HG02938 (cell line): ENCODE data around the gene MAGI2.

ENCODE experiments used
- ATAC-seq: cut with Tn5 transposase; IDR thresholded peaks from one replicate; pipeline ENCODE4 v1.9.1; 2021; ENCODE audit warnings: mild to moderate bottlenecking, moderate library complexity; ENCODE audit not compliant: unreplicated experiment

Gene MAGI2

DNA sequence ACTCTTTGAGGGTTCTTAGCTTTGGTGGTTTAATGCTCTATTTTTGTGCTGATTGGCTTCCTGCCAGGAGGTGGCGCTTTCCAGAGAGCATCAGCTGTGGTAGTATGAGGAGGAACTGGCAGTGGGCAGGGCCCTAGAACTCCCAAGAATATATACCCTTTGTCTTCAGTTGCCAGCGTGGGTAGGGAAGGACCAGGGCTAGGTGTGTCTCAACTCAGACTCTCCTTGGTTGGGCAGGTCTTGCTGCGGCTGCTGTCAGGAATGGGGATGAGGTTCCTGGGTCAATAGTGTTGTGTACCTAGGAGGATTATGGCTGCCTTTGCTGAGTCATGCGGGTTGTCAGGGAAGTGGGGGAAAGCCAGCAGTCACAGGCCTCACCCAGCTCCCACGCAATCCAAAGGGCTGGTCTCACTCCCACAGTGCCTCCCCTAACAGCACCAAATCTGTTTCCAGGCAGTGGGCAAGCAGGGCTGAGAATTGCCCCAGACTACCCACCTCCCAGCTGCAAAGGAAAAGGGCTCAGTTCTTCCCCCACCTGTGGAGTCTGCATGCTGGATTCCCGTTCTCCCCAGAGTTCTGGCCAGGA, 1463.4 kb downstream of the MAGI2 start:
- ATAC-seq: no peak

- ATAC-seq: no peak
Measured at GRCh38 chr7:77985974-77986339, 1467.5 kb downstream of the MAGI2 start.

- no peak for ATAC-seq
Measured at GRCh38 chr7:77985232-77985973, 1468.1 kb downstream of the MAGI2 start.

- ATAC-seq: no peak
Measured at GRCh38 chr7:77983973-77984372, 1469.5 kb downstream of the MAGI2 start.

- no peak for ATAC-seq
Measured at GRCh38 chr7:77982926-77983550, 1470.4 kb downstream of the MAGI2 start.

- ATAC-seq: no peak
Measured at GRCh38 chr7:77980087-77980713, 1473.3 kb downstream of the MAGI2 start.

- no peak for ATAC-seq
Measured at GRCh38 chr7:77979219-77979618, 1474.2 kb downstream of the MAGI2 start.

DNA sequence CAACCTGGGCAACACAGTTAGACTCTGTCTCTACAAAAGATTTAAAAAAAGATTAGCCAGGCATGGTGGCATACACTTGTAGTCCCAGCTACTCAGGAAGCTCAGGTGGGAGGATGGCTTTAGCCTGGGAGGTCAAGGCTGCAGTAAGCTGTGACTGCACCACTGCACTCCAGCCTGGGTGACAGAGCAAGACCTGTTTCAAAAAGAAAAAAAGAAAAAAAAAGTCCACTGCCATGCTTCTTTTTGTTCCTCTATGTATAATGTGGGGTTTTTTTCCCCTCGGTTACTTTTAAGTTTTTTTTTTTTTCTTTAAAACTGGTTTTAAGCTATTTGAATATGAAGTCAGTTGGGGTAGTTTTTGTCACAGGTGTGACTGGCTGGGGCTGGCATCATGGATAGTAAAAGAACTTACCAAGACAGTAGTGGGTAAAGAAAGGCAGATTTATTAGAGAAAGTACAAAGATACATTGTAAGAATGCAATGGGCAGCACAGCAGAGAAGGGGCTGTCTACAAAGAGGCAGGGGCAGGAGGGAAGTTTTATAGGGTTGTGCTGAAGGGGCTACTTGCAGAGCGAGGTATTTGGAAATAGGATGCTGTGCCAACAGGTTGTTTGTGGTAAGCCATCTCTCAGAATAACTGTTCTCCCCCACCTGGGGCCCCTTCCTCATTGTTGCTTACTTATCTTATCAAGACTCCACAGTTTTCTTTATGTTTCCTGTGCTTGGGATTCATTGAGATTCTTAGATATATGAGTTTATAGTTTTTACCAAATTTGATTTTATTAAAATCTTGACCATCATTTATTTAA, 1477.6 kb downstream of the MAGI2 start:
- ATAC-seq: no peak

GRCh38 chr7:77971726-77972125, 1481.7 kb downstream of the MAGI2 start:
- ATAC-seq: no peak

DNA sequence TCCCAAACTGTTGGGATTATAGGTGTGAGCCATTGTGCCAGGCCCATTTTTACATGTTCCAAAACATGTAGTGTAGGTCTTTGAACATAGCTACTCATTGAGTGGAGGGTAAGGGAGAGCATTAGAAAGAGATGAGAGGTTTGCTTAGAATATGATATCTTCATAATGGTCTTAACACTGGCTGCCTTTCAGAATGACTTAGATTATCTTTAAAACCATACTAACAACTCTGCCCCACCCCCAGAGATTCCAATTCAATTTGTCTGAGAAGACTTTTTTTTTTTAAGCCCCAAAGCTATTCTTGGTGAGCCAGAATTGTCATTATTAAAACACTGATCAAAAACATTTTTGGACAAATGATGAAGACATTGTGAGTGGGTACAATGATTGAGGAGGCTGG, 1486.0 kb downstream of the MAGI2 start:
- ATAC-seq: no peak
